Adrenal gland (tissue), 5 donors: ENCODE data around the gene TMEM200B.

Experiments used
- CTCF ChIP-seq, 6 experiments: fragments of 450-650 bp in 4 of 6; fragments of 200-600 bp in 2 of 6; sonication (generic) in 1 of 6; IDR thresholded peaks; 1 replicate in 5 of 6; 2 replicates in 1 of 6; pipeline versions ENCODE4 v1.5.1 to v1.8.0; 2016 to 2021; ENCODE audit warnings: antibody characterized with exemption in 6 of 6, mild to moderate bottlenecking in 2 of 6, moderate library complexity in 1 of 6
- POLR2A ChIP-seq, 2 donors: fragments of 450-650 bp; IDR thresholded peaks; one replicate each; pipeline ENCODE4 v1.6.1; 2017; ENCODE audit warnings: antibody characterized with exemption in 2 of 2, mild to moderate bottlenecking in 2 of 2, moderate library complexity in 1 of 2
- donor health status: DM: no; HTN: no; CAD: no.

- no peak for TF ChIP-seq POLR2A (IDR thresholded peaks at IDR 0.05)
- no peak for TF ChIP-seq CTCF (IDR thresholded peaks at IDR 0.05)
Observed at GRCh38 chr1:29123887-29124365, at the start of gene TMEM200B.
